ENCODE measurements around the gene P3H3. TPM values are rescaled to one million over a fixed set of nuclear protein-coding genes. Genes with fewer than 3 reads are reported as not detected.

The P3H3 gene
- total RNA-seq, 3 donors from 2014 or later: 7.5 to 29.5 (median 10.1) TPM

DNA sequence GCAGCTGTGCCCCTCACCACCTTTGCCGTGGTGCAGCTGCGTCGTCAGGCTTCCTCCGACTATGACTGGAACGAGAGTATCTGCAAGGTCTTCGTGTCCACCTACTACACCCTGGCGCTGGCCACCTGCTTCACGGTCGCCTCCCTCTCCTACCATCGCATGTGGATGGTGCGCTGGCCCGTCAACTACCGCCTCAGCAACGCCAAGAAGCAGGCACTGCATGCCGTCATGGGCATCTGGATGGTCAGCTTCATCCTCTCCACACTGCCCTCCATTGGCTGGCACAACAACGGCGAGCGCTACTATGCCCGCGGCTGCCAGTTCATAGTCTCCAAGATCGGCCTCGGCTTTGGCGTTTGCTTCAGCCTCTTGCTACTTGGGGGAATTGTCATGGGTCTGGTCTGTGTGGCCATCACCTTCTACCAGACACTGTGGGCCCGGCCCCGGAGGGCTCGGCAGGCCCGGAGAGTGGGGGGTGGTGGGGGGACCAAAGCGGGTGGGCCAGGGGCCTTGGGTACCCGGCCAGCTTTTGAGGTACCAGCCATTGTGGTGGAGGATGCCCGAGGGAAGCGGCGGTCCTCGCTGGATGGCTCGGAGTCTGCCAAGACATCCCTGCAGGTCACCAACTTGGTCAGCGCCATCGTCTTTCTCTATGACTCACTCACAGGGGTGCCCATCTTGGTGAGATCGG, 4.0 kb upstream of the P3H3 start:
- H3K36me3 ChIP-seq: no peaks in the 10 kb centered on the region
- H3K4me3 ChIP-seq: no peak overlapping the region
- H3K4me1 ChIP-seq: peaks cover 0 to 9% of the 10 kb centered on the region in 2 donors
- no peak for DNase-seq (ENCODE audit: low spot score in 2 of 2)
- H3K27ac ChIP-seq: no peak overlapping the region
- peaks cover 5 to 19% of the 10 kb centered on the region in 2 donors for H3K27me3 ChIP-seq
- intact Hi-C loops (cut with DNase I; ENCODE audit: low total_unique reads): loop anchor here (10.0 kb wide), 1 partner anchor 209 kb away; no protein-coding TSS in a partner anchor
- TF ChIP-seq POLR2A (IDR thresholded peaks at IDR 0.05) (no peak), POLR2AphosphoS5 (IDR thresholded peaks at IDR 0.05) (no peak)
- TF ChIP-seq, protein P1, sequence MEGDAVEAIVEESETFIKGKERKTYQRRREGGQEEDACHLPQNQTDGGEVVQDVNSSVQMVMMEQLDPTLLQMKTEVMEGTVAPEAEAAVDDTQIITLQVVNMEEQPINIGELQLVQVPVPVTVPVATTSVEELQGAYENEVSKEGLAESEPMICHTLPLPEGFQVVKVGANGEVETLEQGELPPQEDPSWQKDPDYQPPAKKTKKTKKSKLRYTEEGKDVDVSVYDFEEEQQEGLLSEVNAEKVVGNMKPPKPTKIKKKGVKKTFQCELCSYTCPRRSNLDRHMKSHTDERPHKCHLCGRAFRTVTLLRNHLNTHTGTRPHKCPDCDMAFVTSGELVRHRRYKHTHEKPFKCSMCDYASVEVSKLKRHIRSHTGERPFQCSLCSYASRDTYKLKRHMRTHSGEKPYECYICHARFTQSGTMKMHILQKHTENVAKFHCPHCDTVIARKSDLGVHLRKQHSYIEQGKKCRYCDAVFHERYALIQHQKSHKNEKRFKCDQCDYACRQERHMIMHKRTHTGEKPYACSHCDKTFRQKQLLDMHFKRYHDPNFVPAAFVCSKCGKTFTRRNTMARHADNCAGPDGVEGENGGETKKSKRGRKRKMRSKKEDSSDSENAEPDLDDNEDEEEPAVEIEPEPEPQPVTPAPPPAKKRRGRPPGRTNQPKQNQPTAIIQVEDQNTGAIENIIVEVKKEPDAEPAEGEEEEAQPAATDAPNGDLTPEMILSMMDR (IDR thresholded peaks at IDR 0.05): no peak
- no peaks in the 10 kb centered on the region for H3K9me3 ChIP-seq

DNA sequence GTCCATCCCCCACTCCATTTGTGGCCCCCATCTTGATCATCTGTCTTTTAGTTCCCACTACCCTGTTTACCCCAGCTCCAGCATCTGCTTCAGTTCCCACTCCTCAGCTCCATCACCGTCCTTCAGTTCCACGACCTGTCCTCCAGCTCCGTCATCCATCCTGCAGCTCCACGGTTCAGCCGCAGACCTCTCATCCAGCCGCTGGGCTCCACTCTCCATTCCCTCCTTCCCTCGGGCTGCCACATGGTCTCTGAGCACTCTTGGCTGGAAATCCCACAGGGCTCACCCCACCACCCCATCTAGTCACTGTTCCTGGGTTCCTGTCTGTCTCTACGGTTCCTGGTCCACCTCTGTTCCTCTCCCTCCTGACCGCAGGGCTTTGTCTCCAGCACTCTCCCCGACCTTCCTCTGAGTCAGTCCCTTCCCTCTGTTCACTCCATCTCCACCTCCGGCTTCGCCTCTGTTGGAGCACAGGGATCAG, 3.3 kb upstream of the P3H3 start:
- no peaks in the 10 kb centered on the region for H3K36me3 ChIP-seq
- no peaks in the 10 kb centered on the region for H3K9me3 ChIP-seq
- intact Hi-C loops (cut with DNase I; ENCODE audit: low total_unique reads): loop anchor here (10.0 kb wide), 1 partner anchor 210 kb away; no protein-coding TSS in a partner anchor
- DNase-seq (ENCODE audit: low spot score in 2 of 2): no peak
- peak overlapping the region in 1 of 2 donors; percentile 8 for H3K27ac ChIP-seq
- peak overlapping the region in 2 of 3 donors; percentile 23 to 56 for H3K4me3 ChIP-seq
- TF ChIP-seq POLR2AphosphoS5 (IDR thresholded peaks at IDR 0.05) (no peak), POLR2A (IDR thresholded peaks at IDR 0.05) (no peak)
- TF ChIP-seq, protein P1 (IDR thresholded peaks at IDR 0.05): no peak
- H3K27me3 ChIP-seq: peaks cover 5 to 19% of the 10 kb centered on the region in 2 donors
- peaks cover 0 to 14% of the 10 kb centered on the region in 2 donors for H3K4me1 ChIP-seq

DNA sequence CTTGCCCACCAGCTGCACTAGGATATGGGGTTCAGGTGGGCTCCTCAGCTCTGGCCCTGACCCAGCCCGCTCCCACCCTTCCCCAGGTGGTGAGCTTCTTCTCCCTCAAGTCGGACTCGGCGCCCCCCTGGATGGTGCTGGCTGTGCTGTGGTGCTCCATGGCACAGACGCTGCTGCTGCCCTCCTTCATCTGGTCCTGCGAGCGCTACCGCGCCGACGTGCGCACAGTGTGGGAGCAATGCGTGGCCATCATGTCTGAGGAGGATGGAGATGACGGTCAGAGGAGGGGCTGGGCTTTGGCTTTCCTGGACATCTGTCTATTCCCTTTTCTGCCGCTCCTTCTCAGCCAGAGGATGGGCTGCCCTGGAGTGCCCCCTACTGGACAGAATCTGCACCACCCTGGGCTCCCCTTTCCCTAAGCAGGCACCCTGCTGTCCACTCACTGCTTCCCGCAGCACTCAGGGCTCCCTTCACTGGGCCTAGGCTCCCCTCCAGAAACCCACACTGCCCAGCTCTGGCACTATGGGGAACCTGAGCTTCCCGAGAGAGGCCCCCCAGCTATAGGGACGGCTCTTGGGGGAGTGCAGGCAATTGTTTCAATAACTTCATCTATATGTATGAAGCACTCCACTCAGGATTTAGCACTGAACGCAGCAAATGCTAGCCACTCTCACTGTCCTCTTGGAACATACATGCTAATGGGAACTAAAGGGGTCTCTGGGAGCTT, 2.6 kb upstream of the P3H3 start:
- peaks cover 5 to 19% of the 10 kb centered on the region in 2 donors for H3K27me3 ChIP-seq

DNA sequence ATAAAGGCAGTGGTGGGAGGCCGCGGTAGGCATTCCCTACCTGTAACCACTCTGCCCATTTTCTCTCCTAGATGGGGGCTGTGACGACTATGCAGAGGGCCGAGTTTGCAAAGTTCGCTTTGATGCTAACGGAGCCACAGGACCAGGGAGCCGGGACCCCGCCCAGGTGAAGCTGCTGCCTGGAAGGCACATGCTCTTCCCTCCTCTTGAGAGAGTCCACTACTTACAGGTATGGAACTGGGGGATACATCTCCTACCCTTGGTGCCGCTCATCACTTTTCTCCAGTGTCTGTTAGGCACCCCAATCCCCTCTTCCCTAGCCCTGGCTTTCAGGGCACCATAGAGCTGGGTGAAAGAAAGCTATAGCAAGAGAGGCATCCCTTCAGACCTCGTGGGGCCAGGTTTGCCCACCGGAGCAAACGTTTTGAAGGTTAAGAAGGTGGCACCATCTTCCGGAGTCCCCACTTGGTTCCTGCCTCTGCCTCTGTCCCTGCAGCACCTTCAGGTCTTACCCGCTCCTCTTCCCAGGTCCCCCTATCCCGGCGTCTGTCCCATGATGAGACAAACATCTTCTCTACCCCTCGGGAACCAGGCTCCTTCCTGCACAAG, 2.0 kb upstream of the P3H3 start:
- intact Hi-C loops (cut with DNase I; ENCODE audit: low total_unique reads): loop anchor here (10.0 kb wide), 1 partner anchor 211 kb away; no protein-coding TSS in a partner anchor
- no peak overlapping the region for H3K4me3 ChIP-seq
- no peak for DNase-seq (ENCODE audit: low spot score in 2 of 2)
- H3K36me3 ChIP-seq: no peaks in the 10 kb centered on the region
- no peaks in the 10 kb centered on the region for H3K9me3 ChIP-seq
- H3K27me3 ChIP-seq: peaks cover 5 to 19% of the 10 kb centered on the region in 2 donors
- H3K4me1 ChIP-seq: peaks cover 0 to 14% of the 10 kb centered on the region in 2 donors
- peak overlapping the region in 1 of 2 donors; percentile 89 for H3K27ac ChIP-seq
- TF ChIP-seq POLR2A (IDR thresholded peaks at IDR 0.05): no peak
- no peak for TF ChIP-seq POLR2AphosphoS5 (IDR thresholded peaks at IDR 0.05)
- TF ChIP-seq, protein P1 (IDR thresholded peaks at IDR 0.05): no peak

More for the DNA sequence above, 2.6 kb upstream of the P3H3 start:
- Histone ChIP-seq H3K27ac (peak overlapping the region in 1 of 2 donors; percentile 8), H3K4me1 (peaks cover 0 to 14% of the 10 kb centered on the region in 2 donors), H3K4me3 (peak overlapping the region in 2 of 3 donors; percentile 23 to 56), H3K9me3 (no peaks in the 10 kb centered on the region), H3K36me3 (no peaks in the 10 kb centered on the region)
- TF ChIP-seq, protein P1 (IDR thresholded peaks at IDR 0.05): peak; percentile 90 to 92 (median 91)
- TF ChIP-seq POLR2AphosphoS5 (IDR thresholded peaks at IDR 0.05) (peak in 1 of 3 donors; percentile 21), POLR2A (IDR thresholded peaks at IDR 0.05) (no peak)
- intact Hi-C loops (cut with DNase I; ENCODE audit: low total_unique reads): loop anchor here (10.0 kb wide), 1 partner anchor 211 kb away; no protein-coding TSS in a partner anchor
- DNase-seq (ENCODE audit: low spot score in 2 of 2): peak; percentile 75 to 89

Measured in breast epithelium (tissue), 4 donors.